Fibroblast of villous mesenchyme (primary cell): ENCODE data around the gene DTNB. TPM values are rescaled to one million over a fixed set of nuclear protein-coding genes. Genes with fewer than 3 reads are reported as not detected.
"Not testable (repeated sequence)": the region's sequence is repeated elsewhere in the genome, so short reads cannot be mapped to it uniquely, and the experiment has no call there.

Source experiments
- DNase-seq: peaks from one replicate; pipeline ENCODE4 v3.0.0-alpha.2; 2010; ENCODE audit warnings: low read depth
- H3K4me3 ChIP-seq: 2 replicates; pipeline ENCODE4 v1.5.1; 2011; ENCODE audit warnings: low read depth, mild to moderate bottlenecking, low read length
- CTCF ChIP-seq: IDR thresholded peaks from 2 replicates; pipeline ENCODE4 v1.5.1; 2012; ENCODE audit warnings: low read depth, mild to moderate bottlenecking, low read length; ENCODE audit not compliant: insufficient read depth
- total RNA-seq: library from RNA; depleted of rRNA; stranded (reverse); fragments of >200 nt; gene quantifications from 2 replicates; pipeline ENCODE4 v1.2.3, GENCODE V29; 2012

The DTNB gene
- total RNA-seq, 1 donor = 5.2 TPM

GRCh38 chr2:25635797-25636196 is 37.6 kb downstream of the DTNB start:
- no peak for DNase-seq
- TF ChIP-seq CTCF = no peak
- no peak overlapping the region for H3K4me3 ChIP-seq

- DNase-seq = not testable (repeated sequence)
These were observed 39.6 kb downstream of the DTNB start for GRCh38 chr2:25633801-25634200.

GRCh38 chr2:25632396-25632795 is 41.0 kb downstream of the DTNB start:
- H3K4me3 ChIP-seq = no peak overlapping the region
- no peak for TF ChIP-seq CTCF
- no peak for DNase-seq

More at GRCh38 chr2:25633801-25634200, 39.6 kb downstream of the DTNB start:
- not testable (repeated sequence) for H3K4me3 ChIP-seq

GRCh38 chr2:25624635-25625034 is 48.7 kb downstream of the DTNB start:
- TF ChIP-seq CTCF = no peak
- H3K4me3 ChIP-seq = no peak overlapping the region
- DNase-seq = no peak

- H3K4me3 ChIP-seq = no peak overlapping the region
- no peak for DNase-seq
- no peak for TF ChIP-seq CTCF
These were observed 50.0 kb downstream of the DTNB start for GRCh38 chr2:25623361-25623760.

GRCh38 chr2:25620711-25621110 is 52.7 kb downstream of the DTNB start:
- H3K4me3 ChIP-seq = no peak overlapping the region
- DNase-seq = no peak
- TF ChIP-seq CTCF = no peak

- no peak overlapping the region for H3K4me3 ChIP-seq
- DNase-seq = no peak
- no peak for TF ChIP-seq CTCF
These were observed 53.3 kb downstream of the DTNB start for GRCh38 chr2:25620077-25620476.
